K562 (cell line): Measurements from ENCODE around the gene CELSR2. TPM values are rescaled to one million over a fixed set of nuclear protein-coding genes. Genes with fewer than 3 reads are reported as not detected.
A peak's percentile ranks its signal among the peaks of the same experiment; 100 is the strongest.

Source experiments
- ATAC-seq: fragments of 200-7000 bp; cut with Tn5 transposase; 3 replicates; pipeline ENCODE4 v1.9.1; 2020; ENCODE audit warnings: moderate library complexity
- BruUV-seq: library from RNA; stranded (reverse); fragments of 400-500 nt; replicated peaks from 2 replicates; lab custom pipeline; 2021; lab: Mats Ljungman, UMichigan
- CTCF ChIA-PET: fragments of 300-600 bp; formaldehyde crosslinking; extraction: SDS; loops from one replicate; lab custom pipeline; 2021; ENCODE audit warnings: low intra/inter-chr PET ratio; lab: Yijun Ruan, JAX
- POLR2A ChIA-PET: fragments of 300-600, 350-650 bp; sonication (Branson Sonifier 250); formaldehyde crosslinking; extraction: SDS; loops from one replicate; lab custom pipeline; 2021; ENCODE audit warnings: antibody characterized with exemption, inconsistent platforms; lab: Yijun Ruan, JAX
- DNase-seq, 4 experiments: peaks; one replicate each; pipeline versions ENCODE4 v3.0.0 to v3.0.0-alpha.2; 2011 to 2018; ENCODE audit warnings: low spot score in 3 of 4, mixed read lengths in 3 of 4; ENCODE audit errors: extremely low read depth in 1 of 4
- FAIRE-seq: peaks from 2 replicates; lab custom pipeline; 2011; peaks lifted over from hg19 to GRCh38; lab: Jason Lieb, UNC
- H2AFZ ChIP-seq: 2 replicates; pipeline ENCODE4 v1.6.0; 2011; ENCODE audit warnings: low read depth, low read length, control low read depth, inconsistent platforms
- H3K27ac ChIP-seq: fragments of 200-600 bp; 3 replicates; pipeline ENCODE4 v1.8.0; 2011; ENCODE audit warnings: low read depth, mild to moderate bottlenecking, control low read depth, inconsistent platforms, low read length, moderate library complexity, mixed read lengths; ENCODE audit errors: extremely low read depth
- H3K27me3 ChIP-seq, 2 experiments: fragments of 300-600 bp in 1 of 2; 2 replicates in 1 of 2; 3 replicates in 1 of 2; pipeline versions ENCODE4 v1.6.0 to v1.8.0; 2011; ENCODE audit warnings: inconsistent platforms in 2 of 2, low read length in 2 of 2, mild to moderate bottlenecking in 1 of 2, mixed read lengths in 1 of 2, moderate library complexity in 1 of 2; ENCODE audit not compliant: control insufficient read depth in 2 of 2, insufficient read depth in 2 of 2
- H3K36me3 ChIP-seq: fragments of 300-600 bp; 3 replicates; pipeline ENCODE4 v1.8.0; 2011; ENCODE audit warnings: mild to moderate bottlenecking, low read length, inconsistent platforms; ENCODE audit not compliant: control insufficient read depth, insufficient read depth
- H3K4me1 ChIP-seq, 2 experiments: fragments of 200-600 bp in 1 of 2; replicated peaks in 1 of 2; 2 replicates in 1 of 2; 3 replicates in 1 of 2; pipeline versions ENCODE4 v1.5.1 to v1.8.0; 2011; ENCODE audit warnings: inconsistent platforms in 2 of 2, low read length in 2 of 2, mild to moderate bottlenecking in 1 of 2, mixed read lengths in 1 of 2, moderate library complexity in 1 of 2; ENCODE audit not compliant: control insufficient read depth in 2 of 2, insufficient read depth in 2 of 2
- H3K4me2 ChIP-seq: 2 replicates; pipeline ENCODE4 v1.6.1; 2011; ENCODE audit warnings: low read length, control low read depth, inconsistent platforms, mixed read lengths; ENCODE audit not compliant: insufficient read depth
- H3K4me3 ChIP-seq: fragments of 200-600 bp; sonication (generic), shearing (Covaris generic); 2 replicates; pipeline ENCODE4 v1.5.1; 2016; ENCODE audit warnings: control low read depth, inconsistent platforms
- H3K79me2 ChIP-seq: fragments of 200-600 bp; 3 replicates; pipeline ENCODE4 v1.8.0; 2011; ENCODE audit warnings: low read length, inconsistent platforms; ENCODE audit not compliant: control insufficient read depth, insufficient read depth
- H3K9ac ChIP-seq, 2 experiments: 2 replicates each; pipeline versions ENCODE4 v1.6.0 to v1.6.1; 2011; ENCODE audit warnings: low read depth in 2 of 2, low read length in 2 of 2, control low read depth in 1 of 2, inconsistent platforms in 1 of 2, mild to moderate bottlenecking in 1 of 2, mixed read lengths in 1 of 2; ENCODE audit not compliant: insufficient read depth in 1 of 2
- H3K9me1 ChIP-seq: one replicate; pipeline ENCODE4 v1.6.0; 2011; ENCODE audit warnings: inconsistent platforms, mild to moderate bottlenecking, low read length, moderate library complexity; ENCODE audit not compliant: control insufficient read depth, insufficient read depth
- H3K9me3 ChIP-seq: replicated peaks from 2 replicates; pipeline ENCODE4 v1.5.1; 2011; ENCODE audit warnings: low read depth, low read length, inconsistent platforms; ENCODE audit not compliant: control insufficient read depth, insufficient read depth
- H4K20me1 ChIP-seq: replicated peaks from 2 replicates; pipeline ENCODE4 v1.6.1; 2011; ENCODE audit warnings: low read length, inconsistent platforms, mixed read lengths; ENCODE audit not compliant: control insufficient read depth, insufficient read depth
- BACH1 ChIP-seq: fragments of 200-800 bp; sonication (Bioruptor generic); IDR thresholded peaks from 2 replicates; pipeline ENCODE4 v1.6.1; 2016; ENCODE audit warnings: missing genetic modification characterization, missing compliant biosample characterization
- HDGF ChIP-seq: fragments of 450-650 bp; IDR thresholded peaks from 2 replicates; pipeline ENCODE4 v1.6.1; 2016
- MTA1 ChIP-seq: fragments of 450-650 bp; IDR thresholded peaks from 2 replicates; pipeline ENCODE4 v1.6.1; 2017; ENCODE audit warnings: borderline replicate concordance
- NR4A1 ChIP-seq, 2 experiments: fragments of 250-450 bp in 1 of 2; fragments of 450-650 bp in 1 of 2; sonication (Bioruptor Pico) in 1 of 2; IDR thresholded peaks; 2 replicates each; pipeline versions ENCODE4 v1.4.0 to v1.6.1; 2016 to 2020; ENCODE audit warnings: mild to moderate bottlenecking in 2 of 2, missing compliant biosample characterization in 1 of 2, missing genetic modification characterization in 1 of 2, moderate library complexity in 1 of 2
- PHTF2 ChIP-seq: fragments of 250-450 bp; sonication (Bioruptor Pico); IDR thresholded peaks from 2 replicates; pipeline ENCODE4 v1.5.0; 2021; ENCODE audit warnings: mild to moderate bottlenecking
- TEAD1 ChIP-seq, 2 experiments: fragments of 450-650 bp in 1 of 2; sonication (generic) in 1 of 2; formaldehyde crosslinking; IDR thresholded peaks; 2 replicates each; pipeline versions ENCODE4 v1.4.0 to v1.8.0; 2020 to 2022; ENCODE audit warnings: mild to moderate bottlenecking in 2 of 2, missing genetic modification reagents in 1 of 2
- ZBTB12 ChIP-seq: fragments of 250-450 bp; sonication (Bioruptor Pico); IDR thresholded peaks from 2 replicates; pipeline ENCODE4 v1.4.0; 2020
- ZFP36 ChIP-seq: fragments of 150-350 bp; IDR thresholded peaks from 2 replicates; pipeline ENCODE4 v1.6.1; 2018; ENCODE audit warnings: low read length, low read depth; ENCODE audit not compliant: partially characterized antibody
- ZNF197 ChIP-seq: fragments of 200-800 bp; sonication (Bioruptor generic); IDR thresholded peaks from 2 replicates; pipeline ENCODE4 v1.6.1; 2016; ENCODE audit warnings: low read depth, missing genetic modification characterization, missing compliant biosample characterization
- ZNF263 ChIP-seq: sonication (generic); formaldehyde crosslinking; IDR thresholded peaks from 2 replicates; pipeline ENCODE4 v1.8.0; 2022; ENCODE audit warnings: mild to moderate bottlenecking, missing genetic modification reagents, borderline replicate concordance
- ZNF316 ChIP-seq: fragments of 450-650 bp; IDR thresholded peaks from 2 replicates; pipeline ENCODE4 v1.6.1; 2016
- ZNF655 ChIP-seq: fragments of 250-450 bp; sonication (Bioruptor Pico); IDR thresholded peaks from 2 replicates; pipeline ENCODE4 v1.5.0; 2021
- ZNF695 ChIP-seq: fragments of 450-650 bp; formaldehyde crosslinking; IDR thresholded peaks from 2 replicates; pipeline ENCODE4 v1.4.0; 2020; ENCODE audit warnings: mild to moderate bottlenecking, moderate library complexity
- WGBS: fragments of 100-300 bp; shearing (Covaris generic); methylation state at CpG from one replicate; pipeline ENCODE4 v1.1.6; 2016; ENCODE audit warnings: low coverage, mixed read lengths; ENCODE audit not compliant: insufficient coverage; ENCODE audit errors: missing lambda C conversion rate; 5-methylcytosine and 5-hydroxymethylcytosine counted together
- in situ Hi-C: fragments of 300-500 bp; cut with MboI; formaldehyde crosslinking; loops from 4 replicates; pipeline ENCODE4 v1.15.0; 2018; ENCODE audit warnings: inconsistent platforms, mixed read lengths
- intact Hi-C: fragments of 100-400 bp; cut with micrococcal nuclease; formaldehyde crosslinking; loops from 2 replicates; pipeline ENCODE4 v1.14.2; 2022
- polyA plus RNA-seq, 8 experiments: library from polyadenylated mRNA; depleted of rRNA in 4 of 8; stranded (reverse) in 5 of 8; unstranded in 3 of 8; fragments of >200 nt; fragmentation: Nextera tagmentation in 2 of 8; fragmentation: Illumina TruSeq in 1 of 8; extraction: Ambion mirVana in 2 of 8; extraction: Trizol in 1 of 8; gene quantifications; 2 replicates each; pipeline versions ENCODE4 v1.2.1 to v1.2.3, GENCODE V29; 2011 to 2014; ENCODE audit warnings: inconsistent platforms in 1 of 8, missing spikeins in 1 of 8
- total RNA-seq, 7 experiments: library from RNA; depleted of rRNA in 6 of 7; stranded (reverse); fragments of >200 nt in 6 of 7; fragmentation: Illumina TruSeq in 2 of 7; extraction: Trizol in 2 of 7; gene quantifications; 2 replicates each; pipeline versions ENCODE4 v1.2.1 to v1.2.3, GENCODE V29; 2011 to 2021; ENCODE audit warnings: low replicate concordance in 1 of 7
- TF ChIP-seq, protein P1 (sequence below): fragments of 250-450 bp; sonication (Bioruptor Pico); IDR thresholded peaks from 2 replicates; pipeline ENCODE4 v1.8.0; 2021; ENCODE audit warnings: mild to moderate bottlenecking, moderate library complexity

CELSR2 gene
- total and polyA plus RNA-seq, 9 of the 15 experiments (the other 6 are each of a cell fraction or from before 2014, with no cell fraction given), result 0.31 to 21.9 (median 4.2) TPM

GRCh38 chr1:109290998-109291397, 41.7 kb downstream of the CELSR2 start (continued):
- TF ChIP-seq ZBTB12 (CRISPR knock-in tag), result peak; percentile 30; the same call in 1 of the 2 replicates
- no peak for TF ChIP-seq ZNF263 (CRISPR knock-in tag)
- 0 out of 2 replicates have a peak, but pooled peaks have one; percentile 19 for TF ChIP-seq BACH1
- no peak for TF ChIP-seq NR4A1 (CRISPR knock-in tag; IDR thresholded peaks at IDR 0.05)
- TF ChIP-seq NR4A1 (tag; IDR thresholded peaks at IDR 0.05), result peak; percentile 59; the same call in 1 of the 2 replicates
- 0 out of 4 replicates have a peak, but pooled peaks have one; percentile 24 to 38 for TF ChIP-seq TEAD1 (CRISPR knock-in tag; IDR thresholded peaks at IDR 0.05)
- TF ChIP-seq ZNF197 (CRISPR knock-in tag), result 0 out of 2 replicates have a peak, but pooled peaks have one; percentile 63

DNA sequence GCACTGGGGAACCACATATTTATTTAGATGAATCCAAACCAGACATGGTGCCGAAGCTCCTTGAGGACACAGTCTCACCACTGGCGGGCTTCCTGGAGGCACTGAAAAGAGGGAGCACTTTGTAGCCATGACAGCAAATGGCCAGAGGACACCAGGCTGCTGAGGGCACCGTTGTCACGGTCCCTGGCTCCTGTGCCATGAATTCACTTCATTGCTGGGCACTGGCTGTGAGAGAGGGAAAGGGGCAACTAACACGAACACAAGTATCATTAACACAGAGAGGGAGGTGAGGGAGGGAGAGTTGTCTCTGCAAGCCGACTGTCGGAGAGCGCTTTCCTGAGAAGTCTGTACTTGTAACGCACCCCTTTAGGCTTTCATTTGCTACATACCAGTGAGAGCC, 43.0 kb downstream of the CELSR2 start:
- no peaks in the 10 kb centered on the region for H4K20me1 ChIP-seq
- intact Hi-C loops (no loop called here), in situ Hi-C loops (no loop called here)
- no peak overlapping the region for H3K27ac ChIP-seq
- H3K4me2 ChIP-seq, result no peak overlapping the region
- H3K9ac ChIP-seq, result no peak overlapping the region; a peak in 1 of 4 replicates
- no peaks in the 10 kb centered on the region for H3K9me1 ChIP-seq
- BruUV-seq, result no TSS peak
- peaks cover 7 to 26% of the 10 kb centered on the region in 2 experiments; a peak in 4 of 5 replicates for H3K4me1 ChIP-seq
- POLR2A ChIA-PET, result interaction anchor here (0.8 to 1.3 kb wide), 4 partner anchors 11 to 46 kb away, joined by 3 to 5 read pairs (median 4); no protein-coding TSS in a partner anchor
- ATAC-seq, result no peak; the same call in 2 of the 3 replicates
- no peak for FAIRE-seq
- peak overlapping the region; percentile 67 for H2AFZ ChIP-seq
- no peaks in the 10 kb centered on the region for H3K27me3 ChIP-seq
- H3K9me3 ChIP-seq, result no peaks in the 10 kb centered on the region
- WGBS, result 65% methylated on average over 8 of the region's 9 CpGs
- no peaks in the 10 kb centered on the region for H3K79me2 ChIP-seq
- no peak overlapping the region for H3K4me3 ChIP-seq
- H3K36me3 ChIP-seq, result no peaks in the 10 kb centered on the region
- CTCF ChIA-PET, result no interaction called here
- DNase-seq, result no peak
- peak; percentile 74 for TF ChIP-seq ZFP36
- no peak for TF ChIP-seq HDGF
- no peak for TF ChIP-seq ZNF695 (CRISPR knock-in tag)
- TF ChIP-seq PHTF2, result no peak
- no peak for TF ChIP-seq ZNF316
- TF ChIP-seq, protein P1, sequence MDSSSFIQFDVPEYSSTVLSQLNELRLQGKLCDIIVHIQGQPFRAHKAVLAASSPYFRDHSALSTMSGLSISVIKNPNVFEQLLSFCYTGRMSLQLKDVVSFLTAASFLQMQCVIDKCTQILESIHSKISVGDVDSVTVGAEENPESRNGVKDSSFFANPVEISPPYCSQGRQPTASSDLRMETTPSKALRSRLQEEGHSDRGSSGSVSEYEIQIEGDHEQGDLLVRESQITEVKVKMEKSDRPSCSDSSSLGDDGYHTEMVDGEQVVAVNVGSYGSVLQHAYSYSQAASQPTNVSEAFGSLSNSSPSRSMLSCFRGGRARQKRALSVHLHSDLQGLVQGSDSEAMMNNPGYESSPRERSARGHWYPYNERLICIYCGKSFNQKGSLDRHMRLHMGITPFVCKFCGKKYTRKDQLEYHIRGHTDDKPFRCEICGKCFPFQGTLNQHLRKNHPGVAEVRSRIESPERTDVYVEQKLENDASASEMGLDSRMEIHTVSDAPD (CRISPR knock-in tag), result no peak
- TF ChIP-seq ZNF263 (CRISPR knock-in tag), result 0 out of 2 replicates have a peak, but pooled peaks have one; percentile 30
- no peak for TF ChIP-seq MTA1
- TF ChIP-seq ZNF655 (CRISPR knock-in tag), result no peak
